Endodermal cell (in vitro differentiated cells): ENCODE data around the gene BMP7. TPM values are rescaled to one million over a fixed set of nuclear protein-coding genes. Genes with fewer than 3 reads are reported as not detected.

Experiments
- DNase-seq: peaks from one replicate; pipeline ENCODE4 v3.0.0-alpha.2; 2017
- H3K27ac ChIP-seq: 2 replicates; pipeline ENCODE4 v1.5.1; 2013; ENCODE audit warnings: mild to moderate bottlenecking, low read depth, low read length, moderate library complexity
- H3K27me3 ChIP-seq: 2 replicates; pipeline ENCODE4 v1.6.1; 2013; ENCODE audit warnings: mild to moderate bottlenecking, low read length, moderate library complexity; ENCODE audit not compliant: insufficient read depth, control insufficient read depth, poor library complexity, severe bottlenecking
- H3K36me3 ChIP-seq: 2 replicates; pipeline ENCODE4 v1.7.0; 2013; ENCODE audit warnings: mild to moderate bottlenecking, low read length, moderate library complexity; ENCODE audit not compliant: control insufficient read depth, insufficient read depth
- H3K4me1 ChIP-seq: one replicate; pipeline ENCODE4 v1.7.0; 2013; ENCODE audit warnings: low read length; ENCODE audit not compliant: control insufficient read depth, insufficient read depth
- H3K4me3 ChIP-seq: 2 replicates; pipeline ENCODE4 v1.5.1; 2013; ENCODE audit warnings: mild to moderate bottlenecking, low read length, moderate library complexity
- H3K9ac ChIP-seq: 2 replicates; pipeline ENCODE4 v1.6.1; 2013; ENCODE audit warnings: mild to moderate bottlenecking, low read length, moderate library complexity; ENCODE audit not compliant: poor library complexity, severe bottlenecking; ENCODE audit errors: extremely low read depth
- H3K9me3 ChIP-seq: 2 replicates; pipeline ENCODE4 v1.6.1; 2013; ENCODE audit warnings: mild to moderate bottlenecking, low read length, moderate library complexity; ENCODE audit not compliant: control insufficient read depth
- H3K27ac Mint-ChIP-seq: 2 replicates; pipeline ENCODE4 v1.8.0; 2020; ENCODE audit warnings: mixed read lengths
- H3K27me3 Mint-ChIP-seq: 2 replicates; pipeline ENCODE4 v1.8.0; 2021; ENCODE audit warnings: mild to moderate bottlenecking, mixed read lengths; ENCODE audit not compliant: insufficient read depth
- H3K36me3 Mint-ChIP-seq: 2 replicates; pipeline ENCODE4 v1.8.0; 2020; ENCODE audit warnings: low read depth, mixed read lengths
- H3K4me1 Mint-ChIP-seq: 2 replicates; pipeline ENCODE4 v1.8.0; 2020; ENCODE audit warnings: mixed read lengths
- H3K4me3 Mint-ChIP-seq: 2 replicates; pipeline ENCODE4 v1.8.0; 2020; ENCODE audit warnings: mild to moderate bottlenecking, moderate library complexity, mixed read lengths
- H3K9me3 Mint-ChIP-seq: 2 replicates; pipeline ENCODE4 v1.8.0; 2020; ENCODE audit warnings: mild to moderate bottlenecking, mixed read lengths
- WGBS, 2 experiments: methylation state at CpG; one replicate each; pipeline versions ENCODE4 v1.1.5 to v1.1.7; 2013; ENCODE audit warnings: missing lambda C conversion rate in 2 of 2, mixed read lengths in 1 of 2; ENCODE audit not compliant: insufficient coverage in 1 of 2, insufficient read length in 1 of 2; 5-methylcytosine and 5-hydroxymethylcytosine counted together
- total RNA-seq, 2 donors: library from RNA; stranded (reverse); fragmentation: NEBNext Ultra II Directional in 1 of 2; extraction: Animal tissue kit (Norgen Biotek cat#: 25700) in 1 of 2; gene quantifications; 2 replicates in 1 of 2; 3 replicates in 1 of 2; pipeline ENCODE4 v1.2.1, GENCODE V29; 2021
- TF ChIP-seq, protein P1 (sequence below): fragments of 200-600 bp; sonication (generic); conservative IDR thresholded peaks from 2 replicates; pipeline ENCODE4 v1.5.0; 2021; ENCODE audit warnings: antibody characterized with exemption, mild to moderate bottlenecking

BMP7 gene
- total RNA-seq, 2 donors from 2014 or later: 45.6 to 49.6 TPM

DNA sequence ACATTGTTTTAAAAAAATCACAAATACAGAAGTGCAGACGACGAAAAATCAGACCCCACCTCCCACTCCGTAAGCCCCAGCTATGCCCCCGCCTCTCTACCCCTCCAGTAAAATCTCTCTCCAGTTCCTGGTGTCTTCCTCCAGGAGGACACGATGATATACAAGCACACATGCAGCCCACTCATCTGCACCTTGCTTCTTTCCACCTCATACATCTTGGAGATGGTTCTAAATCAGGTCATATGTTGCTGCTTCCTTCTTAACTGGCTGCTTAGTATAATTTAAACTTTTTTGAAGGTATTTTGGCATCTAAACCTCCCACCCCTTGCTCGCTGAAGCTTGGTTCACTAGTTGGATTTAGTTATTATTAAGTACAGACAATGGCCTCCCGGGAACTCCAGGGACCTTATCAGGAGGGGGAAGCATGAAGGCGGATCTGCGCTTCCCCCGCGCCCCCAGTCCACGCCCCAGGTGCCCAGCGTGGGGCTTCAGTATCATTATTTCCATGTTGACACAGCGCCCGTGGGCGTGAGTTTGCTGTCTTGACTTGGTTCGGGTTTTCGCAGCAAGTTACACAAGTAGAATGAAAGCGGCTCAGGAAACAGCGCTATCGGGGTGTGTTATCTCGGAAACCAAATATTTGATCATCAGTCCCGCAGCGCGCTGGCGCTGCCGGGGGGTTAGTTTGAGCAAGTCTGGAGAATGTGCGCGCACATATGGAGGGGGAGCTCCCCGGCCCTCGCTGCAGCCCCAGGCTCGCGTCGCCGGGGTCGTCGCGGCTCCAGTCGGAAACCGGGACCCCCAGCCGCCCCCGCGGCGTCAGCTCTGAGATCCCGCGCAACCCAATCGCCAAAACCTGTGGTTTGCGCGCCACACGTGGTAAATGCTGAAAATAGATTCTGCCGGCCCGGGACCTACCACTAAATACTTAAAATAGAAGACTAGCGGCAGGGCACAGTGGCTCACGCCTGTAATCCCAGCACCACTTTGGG lies 2.3 kb downstream of the BMP7 start:
- peak overlapping the region; percentile 55 for H3K9ac ChIP-seq
- peak overlapping the region; percentile 89 for H3K27ac Mint-ChIP-seq
- 5% methylated on average over 42 to 54 of the region's 54 CpGs for WGBS, 2 experiments
- peaks cover 63% of the 10 kb centered on the region for H3K4me1 Mint-ChIP-seq
- H3K4me3 Mint-ChIP-seq: peak overlapping the region; percentile 87
- H3K4me1 ChIP-seq: peaks cover 24% of the 10 kb centered on the region
- peak overlapping the region; percentile 25 for H3K27ac ChIP-seq
- no peaks in the 10 kb centered on the region for H3K36me3 Mint-ChIP-seq
- H3K9me3 Mint-ChIP-seq: no peaks in the 10 kb centered on the region
- DNase-seq: peak; percentile 86
- H3K9me3 ChIP-seq: no peaks in the 10 kb centered on the region
- H3K27me3 ChIP-seq: peaks cover 44% of the 10 kb centered on the region
- peaks cover 60% of the 10 kb centered on the region for H3K27me3 Mint-ChIP-seq
- peak overlapping the region; percentile 84 for H3K4me3 ChIP-seq
- TF ChIP-seq, protein P1, sequence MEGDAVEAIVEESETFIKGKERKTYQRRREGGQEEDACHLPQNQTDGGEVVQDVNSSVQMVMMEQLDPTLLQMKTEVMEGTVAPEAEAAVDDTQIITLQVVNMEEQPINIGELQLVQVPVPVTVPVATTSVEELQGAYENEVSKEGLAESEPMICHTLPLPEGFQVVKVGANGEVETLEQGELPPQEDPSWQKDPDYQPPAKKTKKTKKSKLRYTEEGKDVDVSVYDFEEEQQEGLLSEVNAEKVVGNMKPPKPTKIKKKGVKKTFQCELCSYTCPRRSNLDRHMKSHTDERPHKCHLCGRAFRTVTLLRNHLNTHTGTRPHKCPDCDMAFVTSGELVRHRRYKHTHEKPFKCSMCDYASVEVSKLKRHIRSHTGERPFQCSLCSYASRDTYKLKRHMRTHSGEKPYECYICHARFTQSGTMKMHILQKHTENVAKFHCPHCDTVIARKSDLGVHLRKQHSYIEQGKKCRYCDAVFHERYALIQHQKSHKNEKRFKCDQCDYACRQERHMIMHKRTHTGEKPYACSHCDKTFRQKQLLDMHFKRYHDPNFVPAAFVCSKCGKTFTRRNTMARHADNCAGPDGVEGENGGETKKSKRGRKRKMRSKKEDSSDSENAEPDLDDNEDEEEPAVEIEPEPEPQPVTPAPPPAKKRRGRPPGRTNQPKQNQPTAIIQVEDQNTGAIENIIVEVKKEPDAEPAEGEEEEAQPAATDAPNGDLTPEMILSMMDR: peak; percentile 42
- no peaks in the 10 kb centered on the region for H3K36me3 ChIP-seq

DNA sequence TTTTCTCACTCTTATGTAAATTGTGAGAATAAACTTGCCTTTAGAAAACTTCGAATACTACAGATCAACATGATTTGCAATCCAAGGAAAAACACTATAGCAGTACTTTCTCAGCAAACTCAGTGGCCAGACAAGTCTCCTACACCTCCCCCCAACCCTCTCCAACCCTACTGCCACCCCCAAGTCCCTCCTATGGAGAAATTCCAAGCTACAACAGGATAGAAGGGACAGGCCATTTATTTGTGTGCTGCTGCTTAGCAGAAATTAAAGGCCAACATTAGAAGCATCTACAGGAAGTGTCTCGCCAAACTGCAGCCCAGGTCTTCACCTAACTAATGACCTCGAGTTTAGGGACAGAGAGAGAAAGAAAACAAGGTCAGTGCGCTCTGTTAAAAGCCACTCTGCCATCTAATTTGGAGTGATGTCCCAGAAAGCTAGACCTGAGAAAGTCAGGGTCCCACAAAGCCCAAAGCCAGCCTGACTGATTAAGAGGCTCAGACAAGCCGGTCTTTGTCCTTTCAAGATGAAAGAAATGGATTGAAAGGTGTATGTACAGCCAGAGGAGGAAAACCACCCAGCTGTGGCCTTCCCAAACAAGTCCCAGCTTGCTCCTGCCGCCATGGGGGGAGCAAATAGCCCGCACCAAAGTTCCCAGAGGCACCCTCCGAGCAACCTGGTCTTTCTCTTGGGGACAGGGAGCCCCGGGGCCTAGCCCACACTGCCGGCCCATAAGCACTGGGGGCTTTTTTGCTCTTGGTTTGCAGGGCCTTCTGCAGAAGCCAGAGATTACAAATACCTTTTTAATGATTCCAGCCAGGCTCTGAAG lies 3.4 kb downstream of the BMP7 start:
- peak overlapping the region; percentile 87 for H3K4me3 Mint-ChIP-seq
- peak overlapping the region; percentile 30 for H3K27ac Mint-ChIP-seq
- TF ChIP-seq, protein P1: no peak
- H3K36me3 Mint-ChIP-seq: no peaks in the 10 kb centered on the region
- no peaks in the 10 kb centered on the region for H3K9me3 ChIP-seq
- WGBS, 2 experiments: 39 to 45% methylated on average over 8 to 10 of the region's 10 CpGs
- H3K4me3 ChIP-seq: peak overlapping the region; percentile 84
- H3K27me3 Mint-ChIP-seq: peaks cover 49% of the 10 kb centered on the region
- H3K27ac ChIP-seq: peak overlapping the region; percentile 71
- H3K4me1 Mint-ChIP-seq: peaks cover 66% of the 10 kb centered on the region
- H3K27me3 ChIP-seq: peaks cover 33% of the 10 kb centered on the region
- H3K4me1 ChIP-seq: peaks cover 26% of the 10 kb centered on the region
- H3K36me3 ChIP-seq: no peaks in the 10 kb centered on the region
- H3K9me3 Mint-ChIP-seq: no peaks in the 10 kb centered on the region
- no peak overlapping the region for H3K9ac ChIP-seq
- DNase-seq: no peak

DNA sequence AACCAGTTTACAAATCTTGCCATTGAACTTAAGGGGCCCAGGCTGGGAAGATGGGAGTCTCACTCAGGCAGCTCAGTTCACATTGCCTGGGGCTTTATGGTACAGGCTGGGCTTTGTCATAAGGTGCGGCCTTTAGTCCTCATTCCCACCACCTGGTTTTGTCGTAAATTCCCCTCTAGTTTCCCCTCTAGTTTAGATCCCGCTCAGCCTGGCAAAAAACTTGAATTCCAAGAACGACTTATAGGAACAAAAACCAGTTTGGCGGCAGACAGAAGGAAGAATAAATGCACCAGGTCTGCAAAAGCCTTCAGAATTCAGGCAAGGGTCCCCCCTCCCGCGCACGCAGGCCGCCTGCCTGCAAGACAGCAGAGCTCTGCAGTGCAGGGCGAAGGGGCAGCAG lies 4.1 kb downstream of the BMP7 start:
- no peaks in the 10 kb centered on the region for H3K9me3 ChIP-seq
- Mint-ChIP-seq H3K27ac (no peak overlapping the region), H3K4me3 (peak overlapping the region; percentile 87), H3K36me3 (no peaks in the 10 kb centered on the region), H3K4me1 (peaks cover 67% of the 10 kb centered on the region), H3K27me3 (peaks cover 42% of the 10 kb centered on the region), H3K9me3 (no peaks in the 10 kb centered on the region)
- H3K27me3 ChIP-seq: peaks cover 26% of the 10 kb centered on the region
- 43 to 55% methylated on average over 5 to 9 of the region's 10 CpGs for WGBS, 2 experiments
- no peaks in the 10 kb centered on the region for H3K36me3 ChIP-seq
- no peak overlapping the region for H3K9ac ChIP-seq
- TF ChIP-seq, protein P1: no peak
- DNase-seq: no peak
- peak overlapping the region; percentile 25 for H3K27ac ChIP-seq
- H3K4me3 ChIP-seq: peak overlapping the region; percentile 84
- H3K4me1 ChIP-seq: peaks cover 26% of the 10 kb centered on the region
